KMS-11 (cell line): ENCODE measurements around the gene TMEM37.

Experiments used
- H2AFZ ChIP-seq: fragments of 200-600 bp; sonication (generic); 2 replicates; pipeline ENCODE4 v1.6.1; 2016; ENCODE audit warnings: antibody characterized with exemption, mixed run types, low read depth
- H3K27ac ChIP-seq: fragments of 200-600 bp; sonication (generic); 2 replicates; pipeline ENCODE4 v1.6.1; 2016; ENCODE audit warnings: mild to moderate bottlenecking, mixed run types
- H3K27me3 ChIP-seq: fragments of 200-600 bp; sonication (generic); 2 replicates; pipeline ENCODE4 v1.6.1; 2017; ENCODE audit warnings: mild to moderate bottlenecking, low read depth, mixed run types, moderate library complexity; ENCODE audit not compliant: insufficient read depth
- H3K36me3 ChIP-seq: fragments of 200-600 bp; sonication (generic); 2 replicates; pipeline ENCODE4 v1.6.1; 2017; ENCODE audit warnings: mild to moderate bottlenecking, mixed run types; ENCODE audit not compliant: insufficient read depth
- H3K4me1 ChIP-seq: fragments of 200-600 bp; sonication (generic); 2 replicates; pipeline ENCODE4 v1.6.1; 2016; ENCODE audit warnings: mild to moderate bottlenecking, low read depth, mixed run types; ENCODE audit not compliant: poor library complexity, severe bottlenecking
- H3K4me2 ChIP-seq: fragments of 200-600 bp; sonication (generic); 2 replicates; pipeline ENCODE4 v1.7.0; 2016; ENCODE audit warnings: mild to moderate bottlenecking, mixed run types
- H3K4me3 ChIP-seq: fragments of 200-600 bp; sonication (generic); IDR thresholded peaks from 2 replicates; pipeline ENCODE4 v1.6.1; 2017; ENCODE audit warnings: low read depth, low read length, mixed read lengths; ENCODE audit not compliant: insufficient read depth
- H3K79me2 ChIP-seq: fragments of 200-600 bp; sonication (generic); 2 replicates; pipeline ENCODE4 v1.6.1; 2016; ENCODE audit warnings: low read depth, mixed run types; ENCODE audit not compliant: insufficient read depth
- H3K9ac ChIP-seq: fragments of 200-600 bp; sonication (generic); 2 replicates; pipeline ENCODE4 v1.6.1; 2016; ENCODE audit warnings: mild to moderate bottlenecking, mixed run types
- H4K20me1 ChIP-seq: fragments of 200-600 bp; sonication (generic); 2 replicates; pipeline ENCODE4 v1.6.1; 2016; ENCODE audit warnings: mild to moderate bottlenecking, mixed run types; ENCODE audit not compliant: insufficient read depth
- CTCF ChIP-seq: fragments of 200-600 bp; sonication (generic); conservative IDR thresholded peaks from 2 replicates; pipeline ENCODE4 v1.6.1; 2017; ENCODE audit warnings: low read depth, mild to moderate bottlenecking, antibody characterized with exemption, low read length, moderate library complexity, mixed read lengths

The TMEM37 gene

GRCh38 chr2:119423108-119423444 is 8.6 kb upstream of the TMEM37 start:
- no peaks in the 10 kb centered on the region for H3K79me2 ChIP-seq
- H3K27me3 ChIP-seq, result no peaks in the 10 kb centered on the region
- no peak overlapping the region for H3K27ac ChIP-seq
- no peak overlapping the region for H3K4me2 ChIP-seq
- H3K9ac ChIP-seq, result no peak overlapping the region
- no peak overlapping the region for H3K4me3 ChIP-seq
- no peaks in the 10 kb centered on the region for H4K20me1 ChIP-seq
- no peaks in the 10 kb centered on the region for H3K36me3 ChIP-seq
- H3K4me1 ChIP-seq, result no peaks in the 10 kb centered on the region
- H2AFZ ChIP-seq, result no peak overlapping the region
- no peak for TF ChIP-seq CTCF

- no peaks in the 10 kb centered on the region for H4K20me1 ChIP-seq
- no peak for TF ChIP-seq CTCF
- H3K27me3 ChIP-seq, result no peaks in the 10 kb centered on the region
Observed at GRCh38 chr2:119423811-119424210, 7.8 kb upstream of the TMEM37 start.

GRCh38 chr2:119424284-119425118 is 7.2 kb upstream of the TMEM37 start:
- no peak overlapping the region for H3K9ac ChIP-seq
- peaks cover 12% of the 10 kb centered on the region for H3K4me1 ChIP-seq
- H3K36me3 ChIP-seq, result no peaks in the 10 kb centered on the region
- H3K27ac ChIP-seq, result no peak overlapping the region
- H3K4me2 ChIP-seq, result no peak overlapping the region
- H2AFZ ChIP-seq, result no peak overlapping the region
- TF ChIP-seq CTCF, result no peak
- no peak overlapping the region for H3K4me3 ChIP-seq
- no peaks in the 10 kb centered on the region for H4K20me1 ChIP-seq
- no peaks in the 10 kb centered on the region for H3K79me2 ChIP-seq
- H3K27me3 ChIP-seq, result no peaks in the 10 kb centered on the region

More at GRCh38 chr2:119423811-119424210, 7.8 kb upstream of the TMEM37 start:
- Histone ChIP-seq H2AFZ (no peak overlapping the region), H3K9ac (no peak overlapping the region), H3K79me2 (no peaks in the 10 kb centered on the region), H3K4me1 (peaks cover 5% of the 10 kb centered on the region), H3K4me3 (no peak overlapping the region), H3K4me2 (no peak overlapping the region), H3K27ac (no peak overlapping the region), H3K36me3 (no peaks in the 10 kb centered on the region)

- no peaks in the 10 kb centered on the region for H3K36me3 ChIP-seq
Observed at GRCh38 chr2:119425119-119425405, 6.6 kb upstream of the TMEM37 start.

More at GRCh38 chr2:119425119-119425405, 6.6 kb upstream of the TMEM37 start:
- no peak overlapping the region for H3K9ac ChIP-seq
- no peak overlapping the region for H2AFZ ChIP-seq
- H3K4me2 ChIP-seq, result no peak overlapping the region
- no peaks in the 10 kb centered on the region for H3K79me2 ChIP-seq
- H3K27me3 ChIP-seq, result no peaks in the 10 kb centered on the region
- no peaks in the 10 kb centered on the region for H4K20me1 ChIP-seq
- no peak for TF ChIP-seq CTCF
- H3K4me1 ChIP-seq, result peaks cover 17% of the 10 kb centered on the region
- H3K4me3 ChIP-seq, result no peak overlapping the region
- H3K27ac ChIP-seq, result no peak overlapping the region
